Myocyte (in vitro differentiated cells): ENCODE measurements around the gene FGF12. TPM values are rescaled to one million over a fixed set of nuclear protein-coding genes. Genes with fewer than 3 reads are reported as not detected.

Experiments
- DNase-seq: peaks from one replicate; pipeline ENCODE4 v3.0.0-alpha.2; 2012; ENCODE audit warnings: low read depth
- total RNA-seq: library from RNA; depleted of rRNA; stranded (reverse); fragments of >200 nt; gene quantifications from 2 replicates; pipeline ENCODE4 v1.2.3, GENCODE V29; 2014

FGF12 gene
- total RNA-seq, 1 donor from 2014 or later, result 0.64 TPM

GRCh38 chr3:192128922-192129321 is 598.4 kb downstream of the FGF12 start:
- DNase-seq, result no peak

GRCh38 chr3:192128060-192128459 is 599.3 kb downstream of the FGF12 start:
- no peak for DNase-seq

GRCh38 chr3:192122832-192123594 is 604.3 kb downstream of the FGF12 start:
- DNase-seq, result peak; percentile 1

- no peak for DNase-seq
These were observed 605.4 kb downstream of the FGF12 start for GRCh38 chr3:192121923-192122322.

- DNase-seq, result no peak
These were observed 618.5 kb downstream of the FGF12 start for GRCh38 chr3:192108820-192109219.

GRCh38 chr3:192106543-192106942 is 620.8 kb downstream of the FGF12 start:
- no peak for DNase-seq

- DNase-seq, result no peak
These were observed 634.8 kb downstream of the FGF12 start for GRCh38 chr3:192092388-192093005.

GRCh38 chr3:192091831-192092230 is 635.5 kb downstream of the FGF12 start:
- DNase-seq, result peak; percentile 3

GRCh38 chr3:192090586-192090985 is 636.8 kb downstream of the FGF12 start:
- no peak for DNase-seq

Other genes starting within 250 kb of the FGF12 start
- gene MB21D2, start 190.3 kb upstream of the FGF12 start, total RNA-seq, result 11.6 and 15.6 TPM in 2 replicates